H9 (cell line): ENCODE measurements around the gene TBC1D19. TPM values are rescaled to one million over a fixed set of nuclear protein-coding genes. Genes with fewer than 3 reads are reported as not detected.
A peak's percentile ranks its signal among the peaks of the same experiment; 100 is the strongest.

Experiments used
- DNase-seq: peaks from one replicate; pipeline ENCODE4 v3.0.0-alpha.2; 2017
- H2AFZ ChIP-seq: one replicate; pipeline ENCODE4 v1.6.1; 2013; ENCODE audit warnings: mild to moderate bottlenecking, low read length, control low read depth, moderate library complexity
- H2AK5ac ChIP-seq: 2 replicates; pipeline ENCODE4 v1.6.1; 2013; ENCODE audit warnings: low read length, control low read depth, mixed read lengths; ENCODE audit not compliant: insufficient read length
- H2BK120ac ChIP-seq: one replicate; pipeline ENCODE4 v1.6.1; 2013; ENCODE audit warnings: low read depth, mild to moderate bottlenecking, low read length, control low read depth, inconsistent platforms; ENCODE audit not compliant: poor library complexity, severe bottlenecking
- H2BK12ac ChIP-seq: 2 replicates; pipeline ENCODE4 v1.6.1; 2013; ENCODE audit warnings: low read length, control low read depth, mixed read lengths, low read depth; ENCODE audit not compliant: insufficient read length
- H2BK15ac ChIP-seq: 2 replicates; pipeline ENCODE4 v1.6.1; 2013; ENCODE audit warnings: low read depth, low read length, control low read depth
- H2BK20ac ChIP-seq: one replicate; pipeline ENCODE4 v1.6.1; 2013; ENCODE audit warnings: low read depth, mild to moderate bottlenecking, low read length, control low read depth, inconsistent platforms; ENCODE audit not compliant: poor library complexity, severe bottlenecking
- H2BK5ac ChIP-seq: 2 replicates; pipeline ENCODE4 v1.6.1; 2013; ENCODE audit warnings: low read length, control low read depth, mixed read lengths; ENCODE audit not compliant: insufficient read length
- H3K14ac ChIP-seq: 2 replicates; pipeline ENCODE4 v1.6.1; 2013; ENCODE audit warnings: low read length, control low read depth; ENCODE audit not compliant: insufficient read depth
- H3K18ac ChIP-seq: 2 replicates; pipeline ENCODE4 v1.6.1; 2013; ENCODE audit warnings: low read depth, mild to moderate bottlenecking, mixed read lengths, low read length, control low read depth; ENCODE audit not compliant: insufficient read length
- H3K23ac ChIP-seq: 2 replicates; pipeline ENCODE4 v1.6.1; 2013; ENCODE audit warnings: low read length, control low read depth, mixed read lengths, low read depth; ENCODE audit not compliant: insufficient read length
- H3K23me2 ChIP-seq: 2 replicates; pipeline ENCODE4 v1.6.1; 2013; ENCODE audit warnings: low read depth, mild to moderate bottlenecking, mixed read lengths, low read length, control low read depth; ENCODE audit not compliant: insufficient read length, poor library complexity, severe bottlenecking
- H3K27ac ChIP-seq: 2 replicates; pipeline ENCODE4 v1.5.1; 2013; ENCODE audit warnings: low read length, control low read depth, mixed read lengths, low read depth; ENCODE audit not compliant: insufficient read length
- H3K27me3 ChIP-seq: 2 replicates; pipeline ENCODE4 v1.6.1; 2013; ENCODE audit warnings: low read length, control low read depth, inconsistent platforms; ENCODE audit not compliant: insufficient read depth
- H3K4ac ChIP-seq: 2 replicates; pipeline ENCODE4 v1.6.1; 2013; ENCODE audit warnings: low read depth, mild to moderate bottlenecking, control low read depth, inconsistent platforms, low read length, moderate library complexity
- H3K4me1 ChIP-seq: 2 replicates; pipeline ENCODE4 v1.6.1; 2013; ENCODE audit warnings: low read length, control low read depth, inconsistent platforms; ENCODE audit not compliant: insufficient read depth
- H3K4me2 ChIP-seq: 2 replicates; pipeline ENCODE4 v1.6.1; 2013; ENCODE audit warnings: low read length, control low read depth, mixed read lengths; ENCODE audit not compliant: insufficient read length, insufficient read depth
- H3K56ac ChIP-seq: 2 replicates; pipeline ENCODE4 v1.6.1; 2013; ENCODE audit warnings: low read depth, mild to moderate bottlenecking, mixed read lengths, low read length, control low read depth; ENCODE audit not compliant: insufficient read length
- H3K79me1 ChIP-seq: 2 replicates; pipeline ENCODE4 v1.6.1; 2013; ENCODE audit warnings: low read depth, mild to moderate bottlenecking, moderate library complexity, low read length, control low read depth, inconsistent platforms; ENCODE audit not compliant: insufficient read depth, poor library complexity, severe bottlenecking
- H3K79me2 ChIP-seq: 2 replicates; pipeline ENCODE4 v1.6.1; 2013; ENCODE audit warnings: low read length, control low read depth, inconsistent platforms; ENCODE audit not compliant: insufficient read depth
- H3K9ac ChIP-seq: 2 replicates; pipeline ENCODE4 v1.6.1; 2013; ENCODE audit warnings: low read length, control low read depth, mixed read lengths; ENCODE audit not compliant: insufficient read length; ENCODE audit errors: extremely low read depth
- H3K9me3 ChIP-seq: one replicate; pipeline ENCODE4 v1.6.1; 2013; ENCODE audit warnings: low read depth, low read length, inconsistent platforms; ENCODE audit not compliant: control insufficient read depth
- H3T11ph ChIP-seq: one replicate; pipeline ENCODE4 v1.6.1; 2013; ENCODE audit warnings: mild to moderate bottlenecking, low read length, control low read depth, inconsistent platforms
- H4K20me1 ChIP-seq: one replicate; pipeline ENCODE4 v1.6.1; 2013; ENCODE audit not compliant: control insufficient read depth, insufficient read length, insufficient read depth
- H4K5ac ChIP-seq: 2 replicates; pipeline ENCODE4 v1.6.1; 2013; ENCODE audit warnings: low read depth, mild to moderate bottlenecking, mixed read lengths, low read length, control low read depth; ENCODE audit not compliant: insufficient read length
- H4K8ac ChIP-seq: replicated peaks from 2 replicates; pipeline ENCODE4 v1.6.1; 2013; ENCODE audit warnings: low read length, control low read depth, mixed read lengths, low read depth; ENCODE audit not compliant: insufficient read length
- H4K91ac ChIP-seq: 2 replicates; pipeline ENCODE4 v1.6.1; 2013; ENCODE audit warnings: low read depth, mild to moderate bottlenecking, moderate library complexity, mixed read lengths, low read length, control low read depth; ENCODE audit not compliant: insufficient read length
- H3K27ac Mint-ChIP-seq, 3 experiments: 2 replicates in 2 of 3; 3 replicates in 1 of 3; pipeline ENCODE4 v1.8.0; 2020 to 2021; ENCODE audit warnings: mixed read lengths in 3 of 3, mild to moderate bottlenecking in 1 of 3, moderate library complexity in 1 of 3
- H3K27me3 Mint-ChIP-seq: 2 replicates; pipeline ENCODE4 v1.8.0; 2021; ENCODE audit warnings: low read depth, mild to moderate bottlenecking, moderate library complexity, mixed read lengths
- H3K36me3 Mint-ChIP-seq, 3 experiments: 2 replicates in 2 of 3; 3 replicates in 1 of 3; pipeline ENCODE4 v1.8.0; 2020 to 2021; ENCODE audit warnings: low read depth in 3 of 3, mixed read lengths in 3 of 3; ENCODE audit not compliant: insufficient read depth in 1 of 3
- H3K4me1 Mint-ChIP-seq, 2 experiments: 2 replicates each; pipeline ENCODE4 v1.8.0; 2020; ENCODE audit warnings: mixed read lengths in 2 of 2
- H3K4me3 Mint-ChIP-seq, 2 experiments: 2 replicates in 1 of 2; 3 replicates in 1 of 2; pipeline ENCODE4 v1.8.0; 2020 to 2021; ENCODE audit warnings: mild to moderate bottlenecking in 2 of 2, mixed read lengths in 2 of 2, moderate library complexity in 1 of 2
- H3K9me3 Mint-ChIP-seq, 2 experiments: 2 replicates in 1 of 2; 3 replicates in 1 of 2; pipeline ENCODE4 v1.8.0; 2020; ENCODE audit warnings: mild to moderate bottlenecking in 2 of 2, mixed read lengths in 2 of 2, moderate library complexity in 1 of 2
- WGBS: extraction: QIAGEN DNeasy Blood & Tissue Kit; methylation state at CpG from one replicate; pipeline ENCODE4 v1.1.7; 2013; ENCODE audit warnings: missing lambda C conversion rate, low lambda C conversion rate, mixed read lengths; ENCODE audit not compliant: insufficient read length; ENCODE audit errors: extremely low coverage; 5-methylcytosine and 5-hydroxymethylcytosine counted together
- total RNA-seq: library from RNA; stranded (reverse); gene quantifications from 2 replicates; pipeline ENCODE4 v1.2.1, GENCODE V29; 2021
- TF ChIP-seq, protein P1 (sequence below): fragments of 200-600 bp; sonication (generic); conservative IDR thresholded peaks from 3 replicates; pipeline ENCODE4 v1.8.0; 2021; ENCODE audit warnings: antibody characterized with exemption, mild to moderate bottlenecking

Gene TBC1D19
- total RNA-seq, 1 experiment from 2014 or later = 3.2 TPM

- no peak overlapping the region for H4K5ac ChIP-seq
- H2AK5ac ChIP-seq = no peak overlapping the region
- TF ChIP-seq, protein P1, sequence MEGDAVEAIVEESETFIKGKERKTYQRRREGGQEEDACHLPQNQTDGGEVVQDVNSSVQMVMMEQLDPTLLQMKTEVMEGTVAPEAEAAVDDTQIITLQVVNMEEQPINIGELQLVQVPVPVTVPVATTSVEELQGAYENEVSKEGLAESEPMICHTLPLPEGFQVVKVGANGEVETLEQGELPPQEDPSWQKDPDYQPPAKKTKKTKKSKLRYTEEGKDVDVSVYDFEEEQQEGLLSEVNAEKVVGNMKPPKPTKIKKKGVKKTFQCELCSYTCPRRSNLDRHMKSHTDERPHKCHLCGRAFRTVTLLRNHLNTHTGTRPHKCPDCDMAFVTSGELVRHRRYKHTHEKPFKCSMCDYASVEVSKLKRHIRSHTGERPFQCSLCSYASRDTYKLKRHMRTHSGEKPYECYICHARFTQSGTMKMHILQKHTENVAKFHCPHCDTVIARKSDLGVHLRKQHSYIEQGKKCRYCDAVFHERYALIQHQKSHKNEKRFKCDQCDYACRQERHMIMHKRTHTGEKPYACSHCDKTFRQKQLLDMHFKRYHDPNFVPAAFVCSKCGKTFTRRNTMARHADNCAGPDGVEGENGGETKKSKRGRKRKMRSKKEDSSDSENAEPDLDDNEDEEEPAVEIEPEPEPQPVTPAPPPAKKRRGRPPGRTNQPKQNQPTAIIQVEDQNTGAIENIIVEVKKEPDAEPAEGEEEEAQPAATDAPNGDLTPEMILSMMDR = no peak
- H3K9me3 Mint-ChIP-seq = peaks cover 23 to 35% of the 10 kb centered on the region in 2 experiments
- H3K27me3 ChIP-seq = no peaks in the 10 kb centered on the region
- no peak overlapping the region for H2BK20ac ChIP-seq
- no peak overlapping the region for H2AFZ ChIP-seq
- H3K4me3 Mint-ChIP-seq = no peak overlapping the region; a peak in 1 of 5 replicates
- H3K36me3 Mint-ChIP-seq = peaks cover 6 to 55% (median 11%) of the 10 kb centered on the region in 3 experiments
- no CpG with 5 or more reads among the region's 2 CpGs for WGBS
- H2BK12ac ChIP-seq = no peak overlapping the region
- H4K8ac ChIP-seq = no peak overlapping the region
- H2BK15ac ChIP-seq = no peak overlapping the region
- H2BK120ac ChIP-seq = no peak overlapping the region
- no peak overlapping the region for H3K56ac ChIP-seq
- H3K4me1 ChIP-seq = peaks cover 8% of the 10 kb centered on the region
- peak; percentile 24 for DNase-seq
- no peaks in the 10 kb centered on the region for H3K23me2 ChIP-seq
- H3K9me3 ChIP-seq = no peaks in the 10 kb centered on the region
- no peak overlapping the region for H3K9ac ChIP-seq
- no peak overlapping the region for H3K18ac ChIP-seq
- no peak overlapping the region for H3K14ac ChIP-seq
- no peak overlapping the region for H4K91ac ChIP-seq
- H4K20me1 ChIP-seq = no peaks in the 10 kb centered on the region
- H3K79me1 ChIP-seq = no peaks in the 10 kb centered on the region
- H3K4me2 ChIP-seq = no peak overlapping the region
- H2BK5ac ChIP-seq = no peak overlapping the region
- peaks cover 22 to 23% of the 10 kb centered on the region in 2 experiments for H3K4me1 Mint-ChIP-seq
- H3K27ac ChIP-seq = peak overlapping the region; percentile 41
- H3K79me2 ChIP-seq = no peaks in the 10 kb centered on the region
- H3K27me3 Mint-ChIP-seq = no peaks in the 10 kb centered on the region
- no peak overlapping the region for H3K23ac ChIP-seq
- H3K4ac ChIP-seq = no peak overlapping the region
- H3K27ac Mint-ChIP-seq = peak overlapping the region; percentile 1 to 98 (median 76); a peak in 5 of 7 replicates
- H3T11ph ChIP-seq = no peak overlapping the region
These were observed 63.8 kb downstream of the TBC1D19 start for GRCh38 chr4:26647523-26648224.
